Thymus (tissue), 11 donors: Measurements from ENCODE around the gene CISD3. TPM values are rescaled to one million over a fixed set of nuclear protein-coding genes. Genes with fewer than 3 reads are reported as not detected.

Experiments used
- DNase-seq, 9 donors: peaks; one replicate each; pipeline ENCODE4 v3.0.0-alpha.2; 2013; ENCODE audit warnings: low spot score in 9 of 9, low read depth in 6 of 9, missing footprints in 1 of 9
- H3K27ac ChIP-seq, 2 donors: one replicate each; pipeline ENCODE4 v1.5.1; 2013; ENCODE audit warnings: control low read depth in 1 of 2, low read depth in 1 of 2, low read length in 1 of 2, mild to moderate bottlenecking in 1 of 2, moderate library complexity in 1 of 2
- H3K27me3 ChIP-seq, 2 donors: one replicate each; pipeline ENCODE4 v1.5.1; 2013; ENCODE audit warnings: low read length in 1 of 2; ENCODE audit not compliant: control insufficient read depth in 2 of 2, insufficient read depth in 1 of 2
- H3K36me3 ChIP-seq, 2 donors: one replicate each; pipeline ENCODE4 v1.5.1; 2013; ENCODE audit warnings: low read length in 1 of 2, mild to moderate bottlenecking in 1 of 2, moderate library complexity in 1 of 2; ENCODE audit not compliant: control insufficient read depth in 2 of 2, insufficient read depth in 2 of 2
- H3K4me1 ChIP-seq, 2 donors: one replicate each; pipeline ENCODE4 v1.5.1; 2013; ENCODE audit warnings: low read length in 2 of 2; ENCODE audit not compliant: control insufficient read depth in 2 of 2, insufficient read depth in 2 of 2
- H3K4me3 ChIP-seq, 2 donors: one replicate each; pipeline ENCODE4 v1.5.1; 2013; ENCODE audit warnings: low read length in 2 of 2, control low read depth in 1 of 2, mild to moderate bottlenecking in 1 of 2
- H3K9me3 ChIP-seq, 2 donors: one replicate each; pipeline ENCODE4 v1.5.1; 2013; ENCODE audit warnings: low read length in 1 of 2, mild to moderate bottlenecking in 1 of 2; ENCODE audit not compliant: control insufficient read depth in 2 of 2, insufficient read depth in 1 of 2
- WGBS: extraction: QIAGEN DNeasy Blood & Tissue Kit; methylation state at CpG from one replicate; pipeline ENCODE4 v1.1.7; 2013; 5-methylcytosine and 5-hydroxymethylcytosine counted together
- polyA plus RNA-seq: library from polyadenylated mRNA; stranded (reverse); fragments of 200-250 nt; gene quantifications from one replicate; pipeline ENCODE4 v1.2.3, GENCODE V29; 2013
- total RNA-seq: library from RNA; stranded (reverse); fragments of 120-200 nt; gene quantifications from one replicate; pipeline ENCODE4 v1.2.4, GENCODE V29; 2013
- donor health status: healthy.

CISD3 gene
- total and polyA plus RNA-seq, 2 donors, result 10.3 to 22.5 TPM

- Histone ChIP-seq H3K4me3 (peak overlapping the region in 1 of 2 donors; percentile 22), H3K36me3 (peaks cover 8 to 13% of the 10 kb centered on the region in 2 donors), H3K9me3 (peaks cover 0 to 13% of the 10 kb centered on the region in 2 donors), H3K4me1 (peaks cover 30 to 76% of the 10 kb centered on the region in 2 donors), H3K27ac (peak overlapping the region in 1 of 2 donors; percentile 37), H3K27me3 (peaks cover 46 to 65% of the 10 kb centered on the region in 2 donors)
- WGBS, result 12% methylated on average over 28 of the region's 28 CpGs
- peak in 1 of 9 donors; percentile 22 for DNase-seq
These were observed 20.4 kb downstream of the CISD3 start for GRCh38 chr17:38750312-38751121.

DNA sequence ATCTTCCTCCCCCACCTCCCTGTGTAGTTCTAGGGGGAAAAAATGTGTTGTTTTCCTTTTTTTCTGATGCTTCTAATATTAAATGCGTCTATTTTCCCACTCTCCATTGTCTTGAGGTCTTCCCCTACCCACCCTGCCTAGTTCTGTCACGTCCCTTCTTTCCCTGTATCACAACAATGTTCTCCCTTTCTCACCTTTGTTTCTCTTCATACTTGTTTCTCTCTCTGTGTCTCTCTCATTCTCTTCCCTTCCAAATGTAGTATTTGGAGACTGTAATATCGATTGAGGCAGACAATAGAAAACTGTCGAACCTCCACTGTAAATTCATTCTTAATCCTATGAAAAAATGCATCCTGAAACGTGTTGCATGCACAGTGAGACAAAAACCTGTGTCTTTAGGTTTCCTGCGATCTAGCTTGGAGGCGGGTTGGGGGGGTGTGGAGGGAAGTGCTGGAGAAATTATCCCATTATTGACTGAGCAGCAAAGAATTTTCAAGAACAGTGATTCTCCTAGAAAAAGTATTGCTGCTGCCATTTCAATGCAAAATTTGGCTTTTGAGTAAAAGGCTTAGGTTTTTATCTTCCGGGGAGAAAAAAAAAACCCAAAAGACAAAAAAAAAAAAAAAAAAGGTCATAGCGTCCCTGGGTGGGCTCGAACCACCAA is 21.1 kb downstream of the CISD3 start:
- H3K4me3 ChIP-seq, result peak overlapping the region; percentile 74 to 87
- H3K9me3 ChIP-seq, result peaks cover 0 to 13% of the 10 kb centered on the region in 2 donors
- peaks cover 45 to 58% of the 10 kb centered on the region in 2 donors for H3K27me3 ChIP-seq
- peak in 1 of 9 donors; percentile 22 for DNase-seq
- H3K4me1 ChIP-seq, result peaks cover 25 to 68% of the 10 kb centered on the region in 2 donors
- WGBS, result 4% methylated on average over 10 of the region's 10 CpGs
- H3K27ac ChIP-seq, result no peak overlapping the region
- H3K36me3 ChIP-seq, result peaks cover 15 to 21% of the 10 kb centered on the region in 2 donors

DNA sequence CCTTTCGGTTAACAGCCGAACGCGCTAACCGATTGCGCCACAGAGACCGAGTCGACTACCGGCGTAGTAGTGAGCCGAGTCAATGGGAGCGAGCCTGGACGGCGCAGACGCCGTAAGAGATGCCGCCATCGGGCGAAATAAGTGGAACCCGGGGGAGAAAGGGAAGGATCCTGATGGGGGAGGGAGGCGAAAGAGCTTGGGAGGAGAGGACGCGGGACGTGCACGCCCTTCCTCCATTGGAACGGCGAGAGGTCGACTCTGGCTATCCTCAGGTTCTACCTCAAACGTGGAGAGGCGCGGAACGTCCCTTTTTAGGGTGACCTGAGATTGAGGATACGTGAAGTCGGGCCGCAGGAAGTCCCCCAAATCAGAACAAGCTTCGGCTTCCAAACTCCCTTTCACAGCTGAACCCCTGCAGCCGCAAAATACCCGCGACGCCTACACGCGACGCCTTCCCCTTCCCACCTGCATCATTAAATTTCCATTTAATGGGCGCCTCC is 21.7 kb downstream of the CISD3 start:
- Histone ChIP-seq H3K4me1 (peaks cover 24 to 63% of the 10 kb centered on the region in 2 donors), H3K4me3 (peak overlapping the region; percentile 74 to 87), H3K36me3 (peaks cover 17 to 24% of the 10 kb centered on the region in 2 donors), H3K27me3 (peaks cover 39 to 52% of the 10 kb centered on the region in 2 donors), H3K9me3 (peaks cover 0 to 13% of the 10 kb centered on the region in 2 donors), H3K27ac (peak overlapping the region; percentile 88 to 91)
- DNase-seq, result peak in 8 of 9 donors; percentile 52 to 87 (median 68)
- under 1% methylated on average over 44 of the region's 44 CpGs for WGBS

GRCh38 chr17:38752308-38753070 is 22.3 kb downstream of the CISD3 start, which contains the start of gene PSMB3:
Gene PSMB3 (plus strand): TSS chr17:38752741. CDS start chr17:38752827, 86 bp downstream.
- under 1% methylated on average over 44 of the region's 44 CpGs for WGBS
- peaks cover 33 to 46% of the 10 kb centered on the region in 2 donors for H3K27me3 ChIP-seq
- H3K4me3 ChIP-seq, result peak within 1 kb of the TSS; percentile 74 to 87
- H3K9me3 ChIP-seq, result peaks cover 0 to 13% of the 10 kb centered on the region in 2 donors
- H3K4me1 ChIP-seq, result peaks cover 24 to 57% of the 10 kb centered on the region in 2 donors
- H3K27ac ChIP-seq, result peak within 1 kb of the TSS; percentile 88 to 91
- H3K36me3 ChIP-seq, result peaks cover 19 to 25% of the 10 kb centered on the region in 2 donors
- peak; percentile 95 to 99 (median 98) for DNase-seq

GRCh38 chr17:38753071-38753506 is 22.9 kb downstream of the CISD3 start:
- peak overlapping the region; percentile 64 to 75 for H3K27ac ChIP-seq
- peaks cover 0 to 13% of the 10 kb centered on the region in 2 donors for H3K9me3 ChIP-seq
- DNase-seq, result no peak
- peaks cover 25 to 31% of the 10 kb centered on the region in 2 donors for H3K36me3 ChIP-seq
- H3K4me3 ChIP-seq, result peak overlapping the region; percentile 74 to 87
- WGBS, result 17% methylated on average over 22 of the region's 22 CpGs
- H3K4me1 ChIP-seq, result peaks cover 24 to 52% of the 10 kb centered on the region in 2 donors
- peaks cover 30 to 40% of the 10 kb centered on the region in 2 donors for H3K27me3 ChIP-seq

DNA sequence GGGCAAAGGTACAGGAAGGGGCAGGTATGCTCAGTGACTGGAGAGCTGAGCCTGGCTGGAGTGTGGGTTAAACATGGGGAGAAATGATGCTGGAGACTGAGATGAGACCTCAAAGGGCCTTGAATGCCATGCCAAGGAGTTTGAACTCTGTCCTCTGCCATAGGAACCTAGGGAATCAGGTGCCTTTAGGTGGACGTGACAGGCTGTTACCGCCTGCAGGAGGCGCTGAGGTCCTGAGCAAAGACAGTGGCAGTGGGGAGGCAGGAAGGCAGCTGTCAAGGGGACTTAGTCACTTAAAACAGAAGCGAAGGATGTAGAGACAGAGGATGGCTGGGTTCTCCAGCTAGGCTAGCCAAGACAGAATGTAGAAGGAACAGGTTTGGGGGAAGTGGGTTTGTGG is 31.5 kb downstream of the CISD3 start:
- Histone ChIP-seq H3K36me3 (peaks cover 77 to 80% of the 10 kb centered on the region in 2 donors), H3K4me1 (no peaks in the 10 kb centered on the region), H3K27ac (no peak overlapping the region), H3K9me3 (no peaks in the 10 kb centered on the region), H3K27me3 (no peaks in the 10 kb centered on the region), H3K4me3 (no peak overlapping the region)
- peak in 1 of 9 donors; percentile 31 for DNase-seq
- WGBS, result 93% methylated on average over 4 of the region's 4 CpGs

DNA sequence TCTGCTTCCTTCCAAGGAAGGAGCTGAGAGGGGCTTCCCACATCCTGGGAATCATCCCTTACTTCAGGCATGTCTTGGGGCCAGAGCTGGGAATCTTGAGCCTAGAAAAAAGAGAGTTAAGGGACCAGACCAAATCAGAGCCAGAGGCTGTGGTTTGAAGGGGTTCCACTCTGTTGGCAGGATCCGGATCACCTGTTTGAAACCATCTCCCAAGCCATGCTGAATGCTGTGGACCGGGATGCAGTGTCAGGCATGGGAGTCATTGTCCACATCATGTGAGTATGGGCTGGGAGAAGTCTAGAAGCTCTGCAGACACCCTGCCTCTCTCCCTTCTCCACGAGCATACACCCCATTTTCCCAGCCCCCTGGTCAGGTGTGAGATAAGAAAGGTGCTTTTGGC is 32.1 kb downstream of the CISD3 start:
- WGBS, result 99% methylated on average over 3 of the region's 3 CpGs
- Histone ChIP-seq H3K27ac (no peak overlapping the region), H3K4me3 (no peak overlapping the region), H3K4me1 (no peaks in the 10 kb centered on the region), H3K36me3 (peaks cover 82 to 85% of the 10 kb centered on the region in 2 donors), H3K9me3 (no peaks in the 10 kb centered on the region), H3K27me3 (no peaks in the 10 kb centered on the region)
- no peak for DNase-seq

- DNase-seq, result no peak
- 97% methylated on average over 5 of the region's 5 CpGs for WGBS
These were observed 36.2 kb downstream of the CISD3 start for GRCh38 chr17:38766341-38766740.

More at GRCh38 chr17:38766341-38766740, 36.2 kb downstream of the CISD3 start:
- no peak overlapping the region for H3K27ac ChIP-seq
- H3K4me3 ChIP-seq, result no peak overlapping the region
- no peaks in the 10 kb centered on the region for H3K27me3 ChIP-seq
- no peaks in the 10 kb centered on the region for H3K9me3 ChIP-seq
- no peaks in the 10 kb centered on the region for H3K4me1 ChIP-seq
- peaks cover 80 to 93% of the 10 kb centered on the region in 2 donors for H3K36me3 ChIP-seq
